HEK293 (cell line): ENCODE data around the gene TRAF4.

Experiments
- BCL6B ChIP-seq: fragments of 450-650 bp; formaldehyde crosslinking; IDR thresholded peaks from 2 replicates; pipeline ENCODE4 v1.5.1; 2017; ENCODE audit warnings: missing biosample characterization, missing genetic modification characterization
- GLIS1 ChIP-seq: fragments of 450-650 bp; formaldehyde crosslinking; IDR thresholded peaks from 2 replicates; pipeline ENCODE4 v1.5.1; 2016; ENCODE audit warnings: missing biosample characterization, missing genetic modification characterization
- INSM2 ChIP-seq: fragments of 450-650 bp; formaldehyde crosslinking; IDR thresholded peaks from 2 replicates; pipeline ENCODE4 v1.5.1; 2016; ENCODE audit warnings: missing biosample characterization, missing genetic modification characterization
- KLF1 ChIP-seq: fragments of 450-650 bp; formaldehyde crosslinking; IDR thresholded peaks from 2 replicates; pipeline ENCODE4 v1.5.1; 2016; ENCODE audit warnings: missing biosample characterization, missing genetic modification characterization
- MYNN ChIP-seq: fragments of 450-650 bp; formaldehyde crosslinking; IDR thresholded peaks from 2 replicates; pipeline ENCODE4 v1.5.1; 2016; ENCODE audit warnings: missing biosample characterization, missing genetic modification characterization, borderline replicate concordance
- PRDM1 ChIP-seq: fragments of 450-650 bp; formaldehyde crosslinking; IDR thresholded peaks from 2 replicates; pipeline ENCODE4; 2016; ENCODE audit warnings: missing biosample characterization, missing genetic modification characterization
- ZBTB11 ChIP-seq: fragments of 450-650 bp; formaldehyde crosslinking; conservative IDR thresholded peaks from 2 replicates; pipeline ENCODE4 v1.5.1; 2016; ENCODE audit warnings: low read depth, missing biosample characterization, missing genetic modification characterization
- ZFP41 ChIP-seq: fragments of 450-650 bp; formaldehyde crosslinking; IDR thresholded peaks from 2 replicates; pipeline ENCODE4 v1.5.1; 2016; ENCODE audit warnings: missing biosample characterization, missing genetic modification characterization, borderline replicate concordance
- ZNF18 ChIP-seq: fragments of 450-650 bp; formaldehyde crosslinking; IDR thresholded peaks from 2 replicates; pipeline ENCODE4 v1.5.1; 2016; ENCODE audit warnings: missing biosample characterization, missing genetic modification characterization
- ZNF354C ChIP-seq: fragments of 450-650 bp; formaldehyde crosslinking; IDR thresholded peaks from 2 replicates; pipeline ENCODE4 v1.5.1; 2016; ENCODE audit warnings: missing biosample characterization, missing genetic modification characterization, low read depth, borderline replicate concordance
- ZNF544 ChIP-seq: fragments of 450-650 bp; formaldehyde crosslinking; IDR thresholded peaks from 2 replicates; pipeline ENCODE4 v1.5.0; 2017; ENCODE audit warnings: missing biosample characterization, missing genetic modification characterization
- ZNF548 ChIP-seq: fragments of 450-650 bp; formaldehyde crosslinking; IDR thresholded peaks from 2 replicates; pipeline ENCODE4 v1.5.1; 2016; ENCODE audit warnings: missing biosample characterization, missing genetic modification characterization
- ZNF555 ChIP-seq: fragments of 450-650 bp; formaldehyde crosslinking; conservative IDR thresholded peaks from 2 replicates; pipeline ENCODE4 v1.5.1; 2017; ENCODE audit warnings: missing biosample characterization, mild to moderate bottlenecking, missing genetic modification characterization, inconsistent platforms
- ZNF626 ChIP-seq: fragments of 450-650 bp; sonication (Bioruptor Pico); formaldehyde crosslinking; IDR thresholded peaks from 2 replicates; pipeline ENCODE4 v1.5.1; 2018; ENCODE audit warnings: missing biosample characterization, missing genetic modification characterization, inconsistent platforms
- ZNF777 ChIP-seq: fragments of 450-650 bp; formaldehyde crosslinking; IDR thresholded peaks from 2 replicates; pipeline ENCODE4 v1.5.1; 2017; ENCODE audit warnings: missing biosample characterization, missing genetic modification characterization, borderline replicate concordance
- TF ChIP-seq, protein P1 (sequence below): fragments of 450-650 bp; formaldehyde crosslinking; IDR thresholded peaks from 2 replicates; pipeline ENCODE4 v1.5.1; 2016; ENCODE audit warnings: missing biosample characterization, missing genetic modification characterization
- TF ChIP-seq, protein P2 (sequence below): fragments of 450-650 bp; formaldehyde crosslinking; conservative IDR thresholded peaks from 2 replicates; pipeline ENCODE4 v1.5.1; 2016; ENCODE audit warnings: low read depth, missing biosample characterization, missing genetic modification characterization
- TF ChIP-seq, protein P3 (sequence below): fragments of 450-650 bp; formaldehyde crosslinking; IDR thresholded peaks from 2 replicates; pipeline ENCODE4 v1.5.1; 2016; ENCODE audit warnings: missing biosample characterization, missing genetic modification characterization
- TF ChIP-seq, protein P4 (sequence below): fragments of 450-650 bp; formaldehyde crosslinking; IDR thresholded peaks from 2 replicates; pipeline ENCODE4 v1.5.1; 2016; ENCODE audit warnings: missing biosample characterization, missing genetic modification characterization, low read depth

The TRAF4 gene

DNA sequence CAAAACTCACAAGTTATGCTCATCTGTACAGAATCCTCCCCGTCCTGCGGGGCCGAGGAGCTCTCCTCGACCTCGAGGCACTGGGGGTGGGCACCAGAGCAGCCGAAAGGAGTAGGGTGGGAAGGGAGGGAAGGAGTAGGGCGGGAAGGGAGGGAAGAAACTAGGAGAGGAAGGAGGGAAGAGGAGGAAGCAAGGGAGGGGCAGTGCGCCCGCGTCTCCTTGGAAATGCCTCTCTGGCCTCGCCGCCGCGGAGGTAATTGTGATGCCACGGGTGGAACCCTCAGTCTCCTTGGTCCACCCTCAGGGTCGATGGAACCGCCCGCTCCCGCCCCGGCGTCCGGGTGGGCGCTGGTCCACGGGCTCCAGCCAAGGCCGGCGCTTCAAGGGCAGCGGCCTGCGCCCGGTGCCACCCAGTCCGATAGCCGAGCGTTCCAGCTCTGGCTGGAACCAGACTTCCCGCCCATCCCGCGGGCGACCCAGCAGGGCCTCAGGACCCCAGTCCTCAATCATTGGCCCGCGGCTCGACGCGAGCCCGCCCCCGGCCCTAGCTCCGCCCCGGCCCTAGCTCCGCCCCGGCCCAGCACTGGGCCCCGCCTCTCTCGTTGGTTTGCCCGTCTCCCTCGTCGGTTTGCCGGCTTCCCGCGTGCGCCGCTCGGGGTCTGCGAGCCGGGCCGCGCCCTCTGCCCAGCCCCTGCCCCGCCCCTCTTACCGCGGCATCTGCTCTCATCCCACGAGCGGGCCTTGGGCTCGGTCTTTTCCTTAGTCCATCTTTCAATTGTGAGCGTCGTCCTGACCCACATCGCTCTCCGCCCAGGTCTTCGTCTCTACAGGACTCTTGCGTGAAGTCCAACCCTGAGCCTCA, 32.7 kb upstream of the TRAF4 start (continued):
- TF ChIP-seq INSM2: peak; percentile 54; the same call in 1 of the 2 replicates
- no peak for TF ChIP-seq ZFP41 (tag by site-specific recombination)
- TF ChIP-seq, protein P1, sequence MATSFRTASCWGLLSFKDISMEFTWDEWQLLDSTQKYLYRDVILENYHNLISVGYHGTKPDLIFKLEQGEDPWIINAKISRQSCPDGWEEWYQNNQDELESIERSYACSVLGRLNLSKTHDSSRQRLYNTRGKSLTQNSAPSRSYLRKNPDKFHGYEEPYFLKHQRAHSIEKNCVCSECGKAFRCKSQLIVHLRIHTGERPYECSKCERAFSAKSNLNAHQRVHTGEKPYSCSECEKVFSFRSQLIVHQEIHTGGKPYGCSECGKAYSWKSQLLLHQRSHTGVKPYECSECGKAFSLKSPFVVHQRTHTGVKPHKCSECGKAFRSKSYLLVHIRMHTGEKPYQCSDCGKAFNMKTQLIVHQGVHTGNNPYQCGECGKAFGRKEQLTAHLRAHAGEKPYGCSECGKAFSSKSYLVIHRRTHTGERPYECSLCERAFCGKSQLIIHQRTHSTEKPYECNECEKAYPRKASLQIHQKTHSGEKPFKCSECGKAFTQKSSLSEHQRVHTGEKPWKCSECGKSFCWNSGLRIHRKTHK (tag by site-specific recombination): no peak
- TF ChIP-seq ZBTB11 (tag by site-specific recombination): peak; percentile 34; the same call in 1 of the 2 replicates
- TF ChIP-seq, protein P2, sequence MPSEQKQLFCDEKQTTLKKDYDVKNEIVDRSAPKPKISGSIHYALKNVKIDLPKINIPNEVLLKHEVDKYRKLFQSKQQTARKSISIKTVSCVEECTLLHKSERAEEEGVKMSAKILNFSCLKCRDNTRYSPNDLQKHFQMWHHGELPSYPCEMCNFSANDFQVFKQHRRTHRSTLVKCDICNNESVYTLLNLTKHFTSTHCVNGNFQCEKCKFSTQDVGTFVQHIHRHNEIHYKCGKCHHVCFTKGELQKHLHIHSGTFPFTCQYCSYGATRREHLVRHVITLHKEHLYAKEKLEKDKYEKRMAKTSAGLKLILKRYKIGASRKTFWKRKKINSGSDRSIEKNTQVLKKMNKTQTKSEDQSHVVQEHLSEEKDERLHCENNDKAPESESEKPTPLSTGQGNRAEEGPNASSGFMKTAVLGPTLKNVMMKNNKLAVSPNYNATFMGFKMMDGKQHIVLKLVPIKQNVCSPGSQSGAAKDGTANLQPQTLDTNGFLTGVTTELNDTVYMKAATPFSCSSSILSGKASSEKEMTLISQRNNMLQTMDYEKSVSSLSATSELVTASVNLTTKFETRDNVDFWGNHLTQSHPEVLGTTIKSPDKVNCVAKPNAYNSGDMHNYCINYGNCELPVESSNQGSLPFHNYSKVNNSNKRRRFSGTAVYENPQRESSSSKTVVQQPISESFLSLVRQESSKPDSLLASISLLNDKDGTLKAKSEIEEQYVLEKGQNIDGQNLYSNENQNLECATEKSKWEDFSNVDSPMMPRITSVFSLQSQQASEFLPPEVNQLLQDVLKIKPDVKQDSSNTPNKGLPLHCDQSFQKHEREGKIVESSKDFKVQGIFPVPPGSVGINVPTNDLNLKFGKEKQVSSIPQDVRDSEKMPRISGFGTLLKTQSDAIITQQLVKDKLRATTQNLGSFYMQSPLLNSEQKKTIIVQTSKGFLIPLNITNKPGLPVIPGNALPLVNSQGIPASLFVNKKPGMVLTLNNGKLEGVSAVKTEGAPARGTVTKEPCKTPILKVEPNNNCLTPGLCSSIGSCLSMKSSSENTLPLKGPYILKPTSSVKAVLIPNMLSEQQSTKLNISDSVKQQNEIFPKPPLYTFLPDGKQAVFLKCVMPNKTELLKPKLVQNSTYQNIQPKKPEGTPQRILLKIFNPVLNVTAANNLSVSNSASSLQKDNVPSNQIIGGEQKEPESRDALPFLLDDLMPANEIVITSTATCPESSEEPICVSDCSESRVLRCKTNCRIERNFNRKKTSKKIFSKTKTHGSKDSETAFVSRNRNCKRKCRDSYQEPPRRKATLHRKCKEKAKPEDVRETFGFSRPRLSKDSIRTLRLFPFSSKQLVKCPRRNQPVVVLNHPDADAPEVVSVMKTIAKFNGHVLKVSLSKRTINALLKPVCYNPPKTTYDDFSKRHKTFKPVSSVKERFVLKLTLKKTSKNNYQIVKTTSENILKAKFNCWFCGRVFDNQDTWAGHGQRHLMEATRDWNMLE (tag by site-specific recombination): no peak
- TF ChIP-seq ZNF555: no peak
- TF ChIP-seq BCL6B (tag by site-specific recombination): no peak
- no peak for TF ChIP-seq MYNN (tag by site-specific recombination)
- TF ChIP-seq ZNF548 (tag by site-specific recombination): no peak
- TF ChIP-seq, protein P3, sequence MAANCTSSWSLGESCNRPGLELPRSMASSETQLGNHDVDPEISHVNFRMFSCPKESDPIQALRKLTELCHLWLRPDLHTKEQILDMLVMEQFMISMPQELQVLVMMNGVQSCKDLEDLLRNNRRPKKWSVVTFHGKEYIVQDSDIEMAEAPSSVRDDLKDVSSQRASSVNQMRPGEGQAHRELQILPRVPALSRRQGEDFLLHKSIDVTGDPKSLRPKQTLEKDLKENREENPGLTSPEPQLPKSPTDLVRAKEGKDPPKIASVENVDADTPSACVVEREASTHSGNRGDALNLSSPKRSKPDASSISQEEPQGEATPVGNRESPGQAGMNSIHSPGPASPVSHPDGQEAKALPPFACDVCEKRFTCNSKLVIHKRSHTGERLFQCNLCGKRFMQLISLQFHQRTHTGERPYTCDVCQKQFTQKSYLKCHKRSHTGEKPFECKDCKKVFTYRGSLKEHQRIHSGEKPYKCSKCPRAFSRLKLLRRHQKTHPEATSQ (tag by site-specific recombination): 0 out of 2 replicates have a peak, but pooled peaks have one; percentile 35
- TF ChIP-seq ZNF626 (tag by site-specific recombination): no peak
- no peak for TF ChIP-seq PRDM1 (tag by site-specific recombination)
- no peak for TF ChIP-seq ZNF354C (tag by site-specific recombination)
- TF ChIP-seq, protein P4, sequence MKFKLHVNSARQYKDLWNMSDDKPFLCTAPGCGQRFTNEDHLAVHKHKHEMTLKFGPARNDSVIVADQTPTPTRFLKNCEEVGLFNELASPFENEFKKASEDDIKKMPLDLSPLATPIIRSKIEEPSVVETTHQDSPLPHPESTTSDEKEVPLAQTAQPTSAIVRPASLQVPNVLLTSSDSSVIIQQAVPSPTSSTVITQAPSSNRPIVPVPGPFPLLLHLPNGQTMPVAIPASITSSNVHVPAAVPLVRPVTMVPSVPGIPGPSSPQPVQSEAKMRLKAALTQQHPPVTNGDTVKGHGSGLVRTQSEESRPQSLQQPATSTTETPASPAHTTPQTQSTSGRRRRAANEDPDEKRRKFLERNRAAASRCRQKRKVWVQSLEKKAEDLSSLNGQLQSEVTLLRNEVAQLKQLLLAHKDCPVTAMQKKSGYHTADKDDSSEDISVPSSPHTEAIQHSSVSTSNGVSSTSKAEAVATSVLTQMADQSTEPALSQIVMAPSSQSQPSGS (tag by site-specific recombination): no peak
- no peak for TF ChIP-seq ZNF18 (tag by site-specific recombination)
- no peak for TF ChIP-seq ZNF777 (tag by site-specific recombination)
- TF ChIP-seq GLIS1 (tag by site-specific recombination): peak; percentile 14; the same call in 1 of the 2 replicates
- peak; percentile 93 for TF ChIP-seq KLF1
- no peak for TF ChIP-seq ZNF544 (tag by site-specific recombination)
